ENCODE measurements around the gene PTPRM.

PTPRM gene

DNA sequence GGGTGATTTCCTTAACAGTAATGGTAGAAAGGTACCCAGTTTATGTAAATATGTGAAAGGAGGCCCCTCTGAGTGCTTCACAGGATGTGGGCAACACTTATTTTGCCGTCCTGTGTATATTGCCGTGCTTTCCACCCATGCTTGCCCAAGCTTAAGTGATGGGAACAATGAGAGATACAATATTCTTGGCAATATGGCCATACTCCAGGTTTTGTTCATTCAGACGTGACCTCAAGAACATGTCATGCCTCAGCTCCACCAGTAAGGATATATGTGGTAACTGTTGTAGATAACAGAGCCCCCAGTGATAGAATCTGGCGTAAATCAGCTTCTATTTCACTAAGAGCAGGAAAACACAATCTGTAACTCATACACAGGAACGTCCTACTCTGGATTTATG, 318.7 kb downstream of the PTPRM start:
- no peak for DNase-seq (ENCODE audit: extremely low read depth in 1 of 2, low read depth in 1 of 2)

DNA sequence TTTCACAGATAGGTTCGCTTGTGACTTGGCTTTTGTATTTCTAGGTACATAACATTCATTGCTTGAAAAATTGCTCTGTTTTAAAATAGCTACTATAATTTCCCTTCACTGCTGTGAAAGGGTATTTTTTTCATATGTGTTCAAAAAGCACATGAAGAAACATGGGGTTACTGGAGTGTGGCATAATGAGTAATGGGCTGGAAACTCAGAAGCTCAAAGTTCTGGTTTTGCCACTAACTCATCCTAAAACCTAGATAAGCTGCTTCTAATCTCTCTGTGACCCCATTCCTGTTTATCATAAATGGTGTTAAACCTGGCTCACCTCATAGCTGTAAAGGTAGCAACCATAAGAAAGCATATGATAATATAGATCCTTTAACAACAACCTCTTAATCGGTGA, 319.3 kb downstream of the PTPRM start:
- no peak for DNase-seq (ENCODE audit: extremely low read depth in 1 of 2, low read depth in 1 of 2)

DNA sequence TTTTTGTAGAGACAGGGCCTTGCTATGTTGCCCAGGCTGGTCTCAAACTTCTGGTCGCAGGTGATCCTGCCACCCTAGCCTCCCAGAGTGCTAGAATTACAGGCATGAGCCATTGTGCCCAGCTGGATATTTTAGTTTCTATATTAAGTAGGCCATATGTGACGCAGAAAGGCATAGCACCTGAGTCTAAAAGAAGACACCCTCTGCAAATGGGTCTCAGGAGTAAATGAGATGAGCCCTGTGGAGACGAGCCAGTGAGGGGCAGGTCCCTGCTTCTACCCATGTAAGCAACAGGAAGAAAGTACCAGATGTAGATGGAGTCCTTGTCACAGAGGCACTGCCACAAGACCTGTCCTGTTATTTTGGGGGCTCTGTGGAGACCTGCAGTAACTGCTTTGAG, 322.4 kb downstream of the PTPRM start:
- no peak for DNase-seq (ENCODE audit: extremely low read depth in 1 of 2, low read depth in 1 of 2)

DNA sequence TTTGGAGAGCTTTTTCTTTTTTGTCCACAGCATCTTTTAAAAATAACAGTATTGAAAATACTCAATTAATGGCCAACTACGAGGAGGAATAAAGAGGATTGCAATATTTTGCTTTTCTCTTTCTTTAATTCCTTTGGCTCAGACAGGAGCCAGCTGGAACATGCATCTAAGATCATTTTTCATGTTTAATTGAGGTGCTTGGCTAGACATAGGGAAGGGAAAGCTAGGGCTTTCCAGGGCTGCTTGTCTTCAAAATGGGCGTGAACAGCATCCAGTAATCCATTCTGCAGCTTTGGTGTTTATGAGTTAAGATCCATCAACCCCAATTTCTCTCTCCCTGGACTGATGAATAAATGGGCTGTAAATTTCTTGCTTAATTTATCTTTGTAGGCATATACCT, 323.0 kb downstream of the PTPRM start:
- DNase-seq (ENCODE audit: extremely low read depth in 1 of 2, low read depth in 1 of 2): no peak

DNA sequence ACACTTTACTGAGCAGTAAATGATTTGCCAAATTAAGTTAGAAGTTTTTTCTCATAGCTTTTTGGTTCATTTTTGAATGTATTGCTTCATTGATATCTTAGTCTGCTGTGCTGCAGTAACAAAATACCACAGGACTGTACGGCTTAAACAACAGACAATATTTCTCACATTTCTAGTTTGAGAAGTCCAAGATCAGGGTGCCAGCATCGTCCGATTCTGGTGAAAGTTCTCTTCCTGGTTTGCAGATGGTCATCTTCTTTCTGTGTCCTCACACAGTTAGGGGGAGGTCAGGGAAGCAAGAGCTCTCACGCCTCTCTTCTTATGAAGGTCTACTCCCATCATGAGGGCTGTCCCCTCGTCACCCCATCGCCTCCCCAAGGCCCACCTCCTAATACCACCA, 325.4 kb downstream of the PTPRM start:
- DNase-seq (ENCODE audit: extremely low read depth in 1 of 2, low read depth in 1 of 2): no peak

DNA sequence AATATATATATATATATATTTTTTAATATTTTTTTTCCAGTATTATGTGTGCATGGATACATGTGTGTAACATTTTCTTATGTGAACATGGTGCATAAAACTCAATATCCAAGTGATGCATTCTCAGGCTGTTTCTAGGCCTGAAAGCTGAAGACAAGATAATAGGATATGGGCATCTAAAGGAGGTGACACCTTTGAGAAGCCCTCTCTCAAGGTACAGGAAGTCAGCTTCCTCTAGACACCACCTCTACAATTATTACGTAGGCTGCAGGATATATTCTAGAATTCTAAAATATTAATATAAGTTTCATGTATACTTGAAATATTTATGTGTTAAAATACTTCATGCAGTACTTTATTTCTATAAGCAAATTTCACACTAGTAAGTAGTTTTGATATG, 327.5 kb downstream of the PTPRM start:
- no peak for DNase-seq (ENCODE audit: extremely low read depth in 1 of 2, low read depth in 1 of 2)

DNA sequence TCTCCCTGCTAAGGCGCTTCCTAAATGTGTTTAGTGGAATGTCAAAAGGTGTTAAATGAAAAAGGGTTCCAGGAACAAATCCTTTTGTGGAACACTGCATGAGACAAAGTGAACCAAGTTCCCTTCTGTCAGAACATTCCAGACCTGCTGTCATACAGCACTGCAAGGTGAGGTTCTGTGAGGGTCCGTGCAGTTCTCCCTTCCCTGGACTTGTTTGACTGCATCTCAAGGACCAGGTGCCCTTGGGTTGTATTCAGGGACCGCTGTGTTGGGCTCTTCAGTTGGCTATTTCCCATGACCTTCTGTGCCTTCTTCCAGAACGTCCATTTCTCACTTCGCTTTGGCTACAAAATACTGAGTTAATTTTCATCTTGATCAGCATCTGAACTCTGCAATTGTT, 328.2 kb downstream of the PTPRM start:
- DNase-seq (ENCODE audit: extremely low read depth in 1 of 2, low read depth in 1 of 2): no peak

DNA sequence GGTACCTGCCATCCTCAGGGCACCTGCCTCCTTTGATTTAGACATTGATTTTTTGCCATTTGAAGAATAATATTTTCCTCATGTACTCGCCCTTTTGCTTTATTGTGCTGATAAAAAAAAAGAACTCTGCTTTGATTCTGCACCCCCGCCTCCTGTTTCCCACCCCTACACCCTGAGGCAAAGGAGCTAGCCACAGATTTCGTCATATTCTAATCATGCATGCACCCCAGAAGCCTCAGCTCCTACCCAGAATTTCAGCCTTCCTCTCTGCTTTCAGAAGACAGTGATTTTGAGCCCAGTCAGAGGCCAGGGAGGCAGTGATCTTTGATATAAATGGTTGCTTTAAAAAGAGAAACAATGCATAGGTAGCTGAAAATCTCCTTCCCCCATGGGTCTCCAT, 329.0 kb downstream of the PTPRM start:
- no peak for DNase-seq (ENCODE audit: extremely low read depth in 1 of 2, low read depth in 1 of 2)

DNA sequence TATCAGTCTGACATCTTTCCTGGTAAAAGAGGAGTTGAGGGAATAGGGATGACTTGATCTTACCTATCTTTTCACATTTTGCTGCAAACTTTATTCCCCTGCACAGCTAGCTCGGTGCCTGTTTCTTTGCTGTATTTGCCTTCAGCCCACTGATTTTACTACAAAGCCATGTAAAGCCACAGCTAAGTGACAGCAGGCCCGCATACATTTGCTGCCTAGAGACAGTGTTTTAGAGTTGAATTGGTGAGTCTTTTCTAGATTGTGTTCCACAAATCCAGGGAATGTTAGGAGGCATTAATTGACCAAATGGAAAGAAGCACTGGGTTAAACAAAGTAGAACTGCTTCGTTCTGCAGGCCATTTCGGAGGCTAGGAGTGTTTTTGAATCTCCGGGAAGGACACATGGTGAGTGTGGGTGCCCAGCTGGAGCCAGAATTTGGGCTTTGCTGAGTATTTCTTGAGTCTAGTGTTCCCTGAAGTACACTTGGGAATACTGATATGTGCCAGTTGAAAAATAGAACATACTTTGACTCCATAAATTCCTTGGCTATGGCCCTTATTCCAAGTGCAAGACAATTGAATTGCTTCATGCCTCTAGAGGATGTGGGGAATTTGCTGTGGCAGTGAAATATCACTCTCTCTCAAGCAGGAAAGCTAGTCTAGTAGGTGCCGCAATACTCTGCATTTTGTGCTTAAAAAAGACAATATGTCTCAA, 329.8 kb downstream of the PTPRM start:
- no peak for DNase-seq (ENCODE audit: extremely low read depth in 1 of 2, low read depth in 1 of 2)

DNA sequence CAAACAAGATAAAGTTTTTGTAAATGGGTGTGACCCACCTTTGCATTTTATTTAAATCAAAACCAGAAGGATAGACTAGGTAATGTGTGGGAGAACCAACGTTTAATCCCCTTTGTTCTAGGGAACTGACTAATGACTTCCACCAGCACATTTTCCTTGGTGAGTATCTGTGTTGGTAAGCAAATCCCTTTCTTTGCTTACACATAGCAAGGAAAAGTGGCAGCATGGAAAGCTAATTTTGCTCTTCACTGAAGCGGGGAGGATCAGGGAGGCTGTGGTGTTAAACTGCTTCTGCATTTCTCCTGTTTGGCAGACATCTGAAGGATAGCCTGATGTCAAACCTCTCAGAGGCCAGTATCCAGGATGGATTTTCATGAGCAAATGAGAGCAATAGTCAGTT, 331.1 kb downstream of the PTPRM start:
- no peak for DNase-seq (ENCODE audit: extremely low read depth in 1 of 2, low read depth in 1 of 2)

DNA sequence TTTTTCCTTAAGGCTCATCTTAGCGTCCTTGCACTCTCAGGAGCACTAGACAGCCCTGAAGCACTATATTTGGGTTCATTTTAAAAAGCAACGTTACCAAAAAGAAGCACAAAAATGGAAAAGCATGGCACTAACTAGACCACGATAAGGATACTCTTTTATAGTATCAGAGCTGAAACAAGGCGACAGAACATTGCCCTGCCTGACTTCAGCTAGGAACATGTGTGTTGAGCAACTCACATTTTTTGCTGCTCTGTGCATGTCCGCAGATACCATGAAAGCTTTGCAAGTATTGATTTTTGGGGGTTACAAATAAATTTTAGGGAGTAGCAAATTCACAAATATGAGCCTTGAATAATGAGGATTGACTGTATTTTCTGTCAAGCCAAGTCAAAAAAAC, 332.0 kb downstream of the PTPRM start:
- DNase-seq (ENCODE audit: extremely low read depth in 1 of 2, low read depth in 1 of 2): no peak

DNA sequence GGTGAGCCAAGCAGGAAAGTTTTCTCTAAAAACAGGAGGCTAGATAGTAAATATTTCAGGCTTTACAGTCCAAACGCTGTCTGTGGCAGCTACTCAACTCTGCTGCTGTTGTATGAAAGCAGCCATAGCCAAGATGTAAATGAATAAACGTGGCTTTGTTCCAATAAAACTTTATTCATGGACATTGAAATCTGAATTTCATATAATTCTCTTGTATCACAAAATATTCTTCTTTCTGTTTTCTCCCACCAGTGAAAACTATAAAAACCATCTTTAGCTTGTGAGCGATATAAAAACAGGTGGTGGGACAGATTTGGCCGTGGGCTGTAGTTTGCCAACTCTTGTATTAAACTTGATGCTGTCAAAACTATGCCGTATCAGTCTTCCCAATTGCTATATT, 333.0 kb downstream of the PTPRM start:
- no peak for DNase-seq (ENCODE audit: extremely low read depth in 1 of 2, low read depth in 1 of 2)

DNA sequence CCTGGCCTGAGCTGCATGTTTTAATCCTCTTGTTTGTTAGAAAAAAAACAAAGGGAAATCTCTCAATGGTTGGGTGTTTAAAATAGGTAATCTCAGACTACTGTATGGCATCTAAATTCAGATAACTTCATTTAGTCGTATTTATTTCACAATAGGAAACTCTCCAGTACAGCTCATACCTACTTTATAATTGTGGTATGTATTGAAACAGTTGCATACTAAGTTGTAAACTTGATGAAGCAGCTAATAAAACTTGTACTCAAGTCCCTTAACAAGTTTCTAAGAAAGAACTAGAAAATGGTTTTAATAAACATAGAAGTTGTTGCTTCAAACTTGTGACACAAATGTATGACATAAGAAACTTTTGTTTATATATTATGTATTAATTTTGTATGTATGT, 334.5 kb downstream of the PTPRM start:
- no peak for DNase-seq (ENCODE audit: extremely low read depth in 1 of 2, low read depth in 1 of 2)

DNA sequence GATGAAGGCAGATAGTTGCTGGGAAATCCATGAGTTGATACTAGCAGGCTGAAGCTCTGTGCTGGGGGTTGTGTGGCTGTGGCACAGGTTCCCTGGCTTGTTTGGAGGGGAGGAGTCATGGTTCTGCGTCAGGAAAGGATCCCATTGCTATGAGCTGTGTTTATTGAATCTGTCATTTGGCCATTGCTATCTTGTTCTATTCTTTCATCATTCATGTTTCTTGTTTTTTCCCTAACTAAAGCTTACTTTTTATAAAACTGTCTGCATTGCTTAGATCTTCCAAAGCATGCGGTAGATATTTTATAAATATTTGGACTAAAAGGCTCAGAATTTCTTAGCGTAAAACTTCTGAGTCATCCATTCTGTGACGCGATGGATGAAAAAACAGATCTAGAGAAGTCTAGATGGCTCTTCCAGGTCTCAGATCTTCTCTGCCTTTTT, 335.3 kb downstream of the PTPRM start:
- DNase-seq (ENCODE audit: extremely low read depth in 1 of 2, low read depth in 1 of 2): no peak

DNA sequence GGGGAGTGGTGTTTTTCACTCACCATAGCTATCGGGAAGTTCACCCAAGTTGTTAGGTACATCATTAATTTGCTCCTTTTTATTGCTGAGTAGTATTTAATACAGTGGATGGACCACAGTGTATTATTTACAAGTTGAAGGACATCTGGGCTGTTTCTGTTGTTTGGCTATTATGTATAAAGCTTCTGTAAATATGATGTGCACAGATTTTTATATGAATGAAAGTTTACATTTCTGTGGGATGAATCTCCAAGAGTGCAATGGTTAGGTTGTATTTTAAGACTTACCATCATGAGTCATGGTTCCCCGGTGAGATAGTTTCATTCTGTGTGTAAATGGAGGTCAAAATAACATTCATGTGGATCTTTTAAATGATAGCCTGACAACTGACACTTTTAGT, 337.4 kb downstream of the PTPRM start:
- DNase-seq (ENCODE audit: extremely low read depth in 1 of 2, low read depth in 1 of 2): no peak

DNA sequence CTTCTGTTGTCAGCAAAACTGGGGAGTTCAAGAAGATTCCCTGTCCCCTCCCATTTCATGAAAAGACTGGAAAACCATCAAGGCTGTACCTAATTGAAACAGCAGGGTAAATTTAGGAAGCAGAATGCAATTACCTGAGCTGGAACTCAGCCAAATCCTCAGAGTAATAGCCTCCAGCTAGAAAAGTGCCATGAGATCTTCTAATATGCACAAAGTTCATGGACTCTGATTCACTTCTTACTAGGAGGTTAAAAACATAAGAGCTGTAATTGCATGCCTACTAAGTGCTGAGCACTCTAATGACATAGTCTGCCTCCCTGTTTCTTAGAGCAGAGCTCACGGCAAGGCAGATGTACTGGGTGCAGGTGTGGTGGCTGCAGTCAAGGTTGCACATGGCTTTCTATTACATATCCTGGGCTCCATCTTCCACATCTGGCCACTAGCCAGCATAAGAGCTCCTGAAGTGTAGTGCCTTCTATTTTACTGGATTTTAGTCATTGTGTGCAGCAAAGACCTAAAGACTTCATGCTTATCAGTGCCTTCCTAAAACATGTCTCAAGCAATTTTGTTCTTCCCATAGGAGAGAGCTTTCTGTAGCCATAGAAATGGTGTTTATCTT, 341.7 kb downstream of the PTPRM start:
- DNase-seq (ENCODE audit: extremely low read depth in 1 of 2, low read depth in 1 of 2): no peak

DNA sequence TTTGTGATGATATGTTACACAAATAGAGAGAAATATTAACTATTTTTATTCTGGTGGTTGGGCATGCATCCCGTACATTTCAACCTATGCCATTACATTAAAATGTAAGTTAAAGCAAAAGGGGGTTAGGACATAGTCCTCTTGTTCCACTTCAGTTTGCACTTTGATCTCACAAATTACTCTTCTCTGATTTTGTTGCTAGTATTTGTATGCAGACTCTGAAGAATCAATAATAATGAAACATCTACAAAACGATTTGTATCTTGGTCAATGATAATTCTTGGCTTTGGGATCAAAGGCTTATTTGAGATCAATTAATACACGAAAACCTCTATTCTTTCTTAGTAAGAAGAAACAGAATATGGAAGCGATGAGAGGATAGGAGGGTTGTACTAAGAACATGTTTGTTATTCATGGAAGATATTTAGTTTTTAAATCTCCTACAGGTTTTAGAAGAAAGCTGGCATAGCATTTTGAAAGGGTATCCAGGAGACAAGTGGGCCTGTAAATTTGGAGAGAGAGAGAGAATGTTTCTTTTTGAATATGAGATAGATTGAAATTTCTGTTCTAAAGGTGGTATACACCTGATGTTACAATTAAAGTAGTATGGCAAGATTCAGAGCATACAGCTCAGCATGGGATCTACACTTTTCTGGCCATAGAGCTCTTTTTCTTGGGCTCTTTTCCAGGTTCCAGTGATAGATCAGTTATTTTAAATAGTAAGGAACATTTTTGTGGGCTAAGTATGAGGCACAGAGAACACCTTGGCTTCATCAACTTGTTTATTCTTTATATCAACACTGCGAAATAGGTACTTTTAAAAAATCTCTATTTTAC, 347.9 kb downstream of the PTPRM start:
- no peak for DNase-seq (ENCODE audit: extremely low read depth in 1 of 2, low read depth in 1 of 2)

DNA sequence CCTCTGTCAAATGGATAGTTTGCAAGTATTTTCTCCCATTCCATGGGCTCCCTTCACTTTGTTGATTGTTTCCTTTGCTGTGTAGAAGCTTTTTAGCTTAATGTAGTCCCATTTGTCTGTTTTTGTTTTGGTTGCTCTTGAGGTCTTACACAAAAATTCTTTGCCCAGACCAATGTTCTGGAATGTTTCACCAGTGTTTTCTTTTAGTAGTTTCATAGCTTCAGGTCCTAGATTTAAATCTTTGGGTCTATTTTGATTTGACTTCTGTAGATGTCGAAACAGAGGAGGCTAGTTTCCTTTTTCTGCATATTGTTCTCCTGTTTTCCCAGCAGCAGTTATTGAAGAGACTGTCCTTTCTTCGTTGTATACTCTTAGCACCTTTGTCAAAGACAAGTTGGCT, 351.6 kb downstream of the PTPRM start:
- DNase-seq (ENCODE audit: extremely low read depth in 1 of 2, low read depth in 1 of 2): no peak

DNA sequence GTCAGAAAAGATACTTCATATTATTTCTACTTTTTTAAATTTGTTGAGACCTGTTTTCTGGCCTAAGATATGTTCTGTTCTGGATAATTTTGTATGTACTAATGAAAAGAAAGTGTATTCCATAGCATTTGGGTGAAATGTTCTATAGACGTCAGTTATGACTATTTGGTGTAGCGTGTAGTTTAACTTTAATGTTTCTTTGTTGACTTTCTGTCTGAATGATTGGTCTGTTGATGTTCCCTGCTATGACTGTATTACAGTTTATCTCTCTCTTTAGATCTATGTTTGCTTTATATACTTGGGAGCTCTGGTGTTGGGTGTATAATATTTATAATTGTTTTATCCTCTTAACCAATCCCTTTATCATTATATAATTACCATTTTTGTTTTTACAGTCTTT, 352.4 kb downstream of the PTPRM start:
- DNase-seq (ENCODE audit: extremely low read depth in 1 of 2, low read depth in 1 of 2): no peak

DNA sequence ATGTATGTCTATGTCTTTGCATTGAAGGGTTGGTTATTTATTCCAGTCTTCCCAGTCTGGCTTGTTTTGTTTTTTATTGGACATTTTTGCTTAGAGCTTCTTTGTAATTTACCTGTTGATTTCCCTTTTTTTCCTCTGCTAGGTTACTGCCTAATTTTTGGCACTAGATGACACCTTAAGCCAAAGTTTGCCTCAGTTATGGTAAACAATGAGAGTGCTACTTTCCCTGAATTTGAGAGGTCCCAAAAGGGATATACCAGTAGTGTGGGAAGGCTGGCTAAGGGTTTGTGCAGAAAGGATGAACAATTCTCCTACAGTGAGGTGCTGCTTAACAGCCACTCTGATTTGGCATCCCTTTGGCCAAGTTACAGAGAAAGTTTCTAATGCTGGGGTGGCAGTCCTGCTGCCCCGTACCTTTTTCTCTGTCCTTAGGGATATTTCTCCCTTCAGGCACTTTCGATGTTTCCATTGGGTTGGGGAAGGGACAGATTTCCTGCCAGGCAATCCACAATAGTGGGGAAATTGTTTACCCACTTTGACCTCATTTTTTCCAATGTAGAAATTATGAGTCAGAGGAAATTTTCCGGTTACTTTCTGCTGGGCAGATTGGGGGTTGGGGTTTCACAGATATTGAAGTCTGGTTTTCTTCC, 354.9 kb downstream of the PTPRM start:
- DNase-seq (ENCODE audit: extremely low read depth in 1 of 2, low read depth in 1 of 2): no peak

DNA sequence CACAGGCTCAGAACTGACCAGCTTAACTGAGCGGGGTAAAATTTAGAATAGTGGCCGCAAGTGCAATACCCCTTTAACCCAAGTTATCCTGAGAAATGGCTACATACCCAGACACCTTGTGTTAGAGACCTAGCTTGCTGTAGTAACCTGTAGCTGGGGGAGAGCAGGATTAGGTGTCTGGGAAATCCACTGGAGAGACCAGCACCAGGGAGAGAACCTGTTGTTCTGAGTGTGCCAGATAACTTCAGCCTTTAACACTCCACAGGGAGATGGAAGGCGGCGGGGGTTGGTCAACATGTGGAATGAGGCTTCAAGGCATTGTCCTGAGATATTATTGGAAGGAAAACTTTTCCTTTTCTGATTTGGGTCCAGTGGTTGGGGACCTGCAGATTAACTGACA, 356.0 kb downstream of the PTPRM start:
- DNase-seq (ENCODE audit: extremely low read depth in 1 of 2, low read depth in 1 of 2): no peak

DNA sequence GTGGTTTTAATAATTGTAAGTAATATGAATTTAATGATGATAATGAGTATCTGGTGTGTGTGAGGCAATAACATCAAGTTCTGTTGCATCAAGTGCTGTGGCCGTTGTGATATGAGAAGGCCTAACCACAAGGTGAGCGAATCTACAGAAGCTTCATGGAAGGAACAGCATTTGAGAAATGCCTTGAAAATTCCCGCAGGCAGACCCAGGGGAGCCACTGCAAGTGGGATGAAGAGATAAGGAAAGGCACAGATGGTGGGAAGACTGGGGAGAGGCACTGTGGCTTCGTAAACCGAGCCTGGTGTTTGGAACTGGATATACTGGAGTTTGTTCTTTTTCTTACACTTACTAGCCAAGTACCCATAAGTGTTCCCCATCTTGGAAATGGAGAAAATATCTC, 357.5 kb downstream of the PTPRM start:
- DNase-seq (ENCODE audit: extremely low read depth in 1 of 2, low read depth in 1 of 2): no peak
